K562 (cell line): ENCODE results near the gene GRWD1. TPM values are rescaled to one million over a fixed set of nuclear protein-coding genes. Genes with fewer than 3 reads are reported as not detected.

Experiments used
- BRD9 ChIP-seq: fragments of 450-650 bp; IDR thresholded peaks from 2 replicates; pipeline ENCODE4 v1.6.1; 2018; ENCODE audit warnings: low read depth; ENCODE audit not compliant: partially characterized antibody
- HCFC1 ChIP-seq: IDR thresholded peaks from 2 replicates; pipeline ENCODE4 v1.6.1; 2012; ENCODE audit warnings: low read depth, low read length, improper control_type of control experiment
- HDGF ChIP-seq: fragments of 450-650 bp; IDR thresholded peaks from 2 replicates; pipeline ENCODE4 v1.6.1; 2016
- NBN ChIP-seq: fragments of 450-650 bp; IDR thresholded peaks from 2 replicates; pipeline ENCODE4 v1.6.1; 2016; ENCODE audit warnings: low read depth, mild to moderate bottlenecking
- NONO ChIP-seq, 2 experiments: fragments of 200-400 bp in 1 of 2; fragments of 450-650 bp in 1 of 2; formaldehyde crosslinking in 1 of 2; IDR thresholded peaks; 2 replicates each; pipeline ENCODE4 v1.6.1; 2017; ENCODE audit warnings: low read depth in 2 of 2, mild to moderate bottlenecking in 2 of 2, moderate library complexity in 2 of 2, low read length in 1 of 2
- OTX1 ChIP-seq: fragments of 450-650 bp; formaldehyde crosslinking; IDR thresholded peaks from 2 replicates; pipeline ENCODE4 v1.4.0; 2022; ENCODE audit warnings: mild to moderate bottlenecking
- TBL1XR1 ChIP-seq, 2 experiments: IDR thresholded peaks; 2 replicates each; pipeline ENCODE4 v1.6.1; 2012; ENCODE audit warnings: improper control_type of control experiment in 2 of 2, low read length in 2 of 2, mild to moderate bottlenecking in 1 of 2
- TCF7L2 ChIP-seq: fragments of 150-350 bp; IDR thresholded peaks from 2 replicates; pipeline ENCODE4 v1.6.1; 2016; ENCODE audit warnings: low read depth, mild to moderate bottlenecking, low read length, moderate library complexity
- TFE3 ChIP-seq: fragments of 450-650 bp; formaldehyde crosslinking; IDR thresholded peaks from 2 replicates; pipeline ENCODE4 v1.4.0; 2020; ENCODE audit warnings: mild to moderate bottlenecking, mixed read lengths
- YY1 ChIP-seq, 3 experiments: IDR thresholded peaks; 2 replicates each; pipeline ENCODE4 v1.6.1; 2011; ENCODE audit warnings: low read length in 2 of 3, mild to moderate bottlenecking in 2 of 3, moderate library complexity in 2 of 3, borderline replicate concordance in 1 of 3, control low read depth in 1 of 3, low read depth in 1 of 3; ENCODE audit not compliant: insufficient read depth in 3 of 3, insufficient replicate concordance in 2 of 3, control insufficient read depth in 1 of 3, insufficient read length in 1 of 3; ENCODE audit errors: extremely low read depth in 1 of 3
- ZNF639 ChIP-seq, 2 experiments: fragments of 200-800 bp in 1 of 2; sonication (Bioruptor generic) in 1 of 2; sonication (generic) in 1 of 2; formaldehyde crosslinking in 1 of 2; IDR thresholded peaks in 1 of 2; conservative IDR thresholded peaks in 1 of 2; 2 replicates each; pipeline versions ENCODE4 v1.5.0 to v1.6.1; 2016 to 2020; ENCODE audit warnings: missing compliant biosample characterization in 1 of 2, missing genetic modification characterization in 1 of 2, missing genetic modification reagents in 1 of 2
- ZNF766 ChIP-seq: fragments of 200-800 bp; sonication (Bioruptor generic); conservative IDR thresholded peaks from 2 replicates; pipeline ENCODE4 v1.6.1; 2016; ENCODE audit warnings: missing genetic modification characterization, missing compliant biosample characterization
- polyA plus RNA-seq, 8 experiments: library from polyadenylated mRNA; depleted of rRNA in 4 of 8; stranded (reverse) in 5 of 8; unstranded in 3 of 8; fragments of >200 nt; fragmentation: Nextera tagmentation in 2 of 8; fragmentation: Illumina TruSeq in 1 of 8; extraction: Ambion mirVana in 2 of 8; extraction: Trizol in 1 of 8; gene quantifications; 2 replicates each; pipeline versions ENCODE4 v1.2.1 to v1.2.3, GENCODE V29; 2011 to 2014; ENCODE audit warnings: inconsistent platforms in 1 of 8, missing spikeins in 1 of 8
- total RNA-seq, 7 experiments: library from RNA; depleted of rRNA in 6 of 7; stranded (reverse); fragments of >200 nt in 6 of 7; fragmentation: Illumina TruSeq in 2 of 7; extraction: Trizol in 2 of 7; gene quantifications; 2 replicates each; pipeline versions ENCODE4 v1.2.1 to v1.2.3, GENCODE V29; 2011 to 2021; ENCODE audit warnings: low replicate concordance in 1 of 7
- TF ChIP-seq, protein P1 (sequence below), 2 experiments: fragments of 150-350 bp in 1 of 2; IDR thresholded peaks; 2 replicates each; pipeline ENCODE4 v1.6.1; 2012 to 2016; ENCODE audit warnings: low read depth in 2 of 2, low read length in 2 of 2, mild to moderate bottlenecking in 1 of 2, moderate library complexity in 1 of 2
- TF ChIP-seq, protein P2 (sequence below): fragments of 450-650 bp; formaldehyde crosslinking; IDR thresholded peaks from 2 replicates; pipeline ENCODE4 v1.4.0; 2022; ENCODE audit warnings: missing genetic modification characterization
- TF ChIP-seq, protein P3 (sequence below): IDR thresholded peaks from 2 replicates; pipeline ENCODE4 v1.6.1; 2014; ENCODE audit warnings: antibody characterized with exemption

Gene GRWD1
- total and polyA plus RNA-seq, 9 of the 15 experiments (the other 6 are each of a cell fraction or from before 2014, with no cell fraction given): 1.5 to 87.2 (median 24.5) TPM

DNA sequence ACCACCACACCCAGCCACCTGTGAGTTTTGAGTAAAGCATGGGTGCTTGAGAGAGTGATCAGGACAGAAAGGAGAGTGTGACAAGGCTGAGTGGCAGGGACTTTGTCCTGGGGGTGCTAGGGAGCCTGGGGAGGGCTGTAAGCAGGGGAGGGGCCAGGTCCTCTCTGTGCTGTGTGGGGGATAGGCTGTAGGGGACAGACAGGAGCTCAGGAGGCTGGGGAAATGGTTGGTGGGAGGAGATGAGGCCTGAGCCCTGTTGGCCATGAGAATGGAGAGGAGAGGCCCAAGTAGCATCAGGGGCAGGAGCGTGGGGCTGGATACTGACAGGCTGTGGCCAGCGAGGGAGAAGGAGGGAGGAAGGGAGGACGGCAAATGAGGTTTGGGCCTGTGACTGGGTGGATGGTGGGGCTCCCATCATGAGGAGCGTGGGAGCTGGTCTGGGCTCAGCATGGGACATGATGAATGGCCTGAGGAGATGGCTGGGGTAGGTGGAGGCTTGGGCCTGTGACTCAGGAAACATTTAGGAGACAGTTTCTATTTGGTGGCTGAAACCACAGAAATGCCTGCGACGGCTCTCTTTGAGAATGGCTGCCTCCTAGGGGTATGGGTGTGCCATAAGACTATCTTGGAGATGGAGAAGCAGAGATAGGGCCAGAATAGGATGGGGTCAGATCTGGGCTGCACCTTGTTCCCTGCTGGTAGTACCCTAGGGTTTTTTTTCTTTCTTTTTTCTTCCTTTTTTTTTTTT is 27.3 kb upstream of the GRWD1 start (continued):
- TF ChIP-seq, protein P1, sequence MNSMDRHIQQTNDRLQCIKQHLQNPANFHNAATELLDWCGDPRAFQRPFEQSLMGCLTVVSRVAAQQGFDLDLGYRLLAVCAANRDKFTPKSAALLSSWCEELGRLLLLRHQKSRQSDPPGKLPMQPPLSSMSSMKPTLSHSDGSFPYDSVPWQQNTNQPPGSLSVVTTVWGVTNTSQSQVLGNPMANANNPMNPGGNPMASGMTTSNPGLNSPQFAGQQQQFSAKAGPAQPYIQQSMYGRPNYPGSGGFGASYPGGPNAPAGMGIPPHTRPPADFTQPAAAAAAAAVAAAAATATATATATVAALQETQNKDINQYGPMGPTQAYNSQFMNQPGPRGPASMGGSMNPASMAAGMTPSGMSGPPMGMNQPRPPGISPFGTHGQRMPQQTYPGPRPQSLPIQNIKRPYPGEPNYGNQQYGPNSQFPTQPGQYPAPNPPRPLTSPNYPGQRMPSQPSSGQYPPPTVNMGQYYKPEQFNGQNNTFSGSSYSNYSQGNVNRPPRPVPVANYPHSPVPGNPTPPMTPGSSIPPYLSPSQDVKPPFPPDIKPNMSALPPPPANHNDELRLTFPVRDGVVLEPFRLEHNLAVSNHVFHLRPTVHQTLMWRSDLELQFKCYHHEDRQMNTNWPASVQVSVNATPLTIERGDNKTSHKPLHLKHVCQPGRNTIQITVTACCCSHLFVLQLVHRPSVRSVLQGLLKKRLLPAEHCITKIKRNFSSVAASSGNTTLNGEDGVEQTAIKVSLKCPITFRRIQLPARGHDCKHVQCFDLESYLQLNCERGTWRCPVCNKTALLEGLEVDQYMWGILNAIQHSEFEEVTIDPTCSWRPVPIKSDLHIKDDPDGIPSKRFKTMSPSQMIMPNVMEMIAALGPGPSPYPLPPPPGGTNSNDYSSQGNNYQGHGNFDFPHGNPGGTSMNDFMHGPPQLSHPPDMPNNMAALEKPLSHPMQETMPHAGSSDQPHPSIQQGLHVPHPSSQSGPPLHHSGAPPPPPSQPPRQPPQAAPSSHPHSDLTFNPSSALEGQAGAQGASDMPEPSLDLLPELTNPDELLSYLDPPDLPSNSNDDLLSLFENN (IDR thresholded peaks at IDR 0.05; ENCODE audit: low read depth in 2 of 2, low read length in 2 of 2): no peak
- TF ChIP-seq NONO (IDR thresholded peaks at IDR 0.05; ENCODE audit: low read depth in 2 of 2, low read length in 1 of 2) (no peak), HDGF (peak; percentile 87; the same call in 1 of the 2 replicates), OTX1 (CRISPR knock-in tag) (peak; percentile 7; the same call in 1 of the 2 replicates), HCFC1 (peak; percentile 26; the same call in 1 of the 2 replicates), NBN (0 out of 2 replicates have a peak, but pooled peaks have one; percentile 56), ZNF766 (peak; percentile 71), YY1 (IDR thresholded peaks at IDR 0.05; ENCODE audit: borderline replicate concordance in 1 of 3, control insufficient read depth in 1 of 3, extremely low read depth in 1 of 3, insufficient read depth in 3 of 3, insufficient read length in 1 of 3, insufficient replicate concordance in 2 of 3, low read depth in 1 of 3, low read length in 2 of 3) (peak in 1 of 3 experiments; percentile 60), TCF7L2 (no peak), TFE3 (CRISPR knock-in tag) (no peak), ZNF639 (CRISPR knock-in tag; conservative IDR thresholded peaks at IDR 0.05 in 1 of 2, IDR thresholded peaks at IDR 0.05 in 1 of 2) (peak in 1 of 2 experiments; percentile 64; a peak in 2 of 4 replicates), BRD9 (no peak), TBL1XR1 (IDR thresholded peaks at IDR 0.05; ENCODE audit: low read length in 2 of 2) (no peak)
- TF ChIP-seq, protein P2, sequence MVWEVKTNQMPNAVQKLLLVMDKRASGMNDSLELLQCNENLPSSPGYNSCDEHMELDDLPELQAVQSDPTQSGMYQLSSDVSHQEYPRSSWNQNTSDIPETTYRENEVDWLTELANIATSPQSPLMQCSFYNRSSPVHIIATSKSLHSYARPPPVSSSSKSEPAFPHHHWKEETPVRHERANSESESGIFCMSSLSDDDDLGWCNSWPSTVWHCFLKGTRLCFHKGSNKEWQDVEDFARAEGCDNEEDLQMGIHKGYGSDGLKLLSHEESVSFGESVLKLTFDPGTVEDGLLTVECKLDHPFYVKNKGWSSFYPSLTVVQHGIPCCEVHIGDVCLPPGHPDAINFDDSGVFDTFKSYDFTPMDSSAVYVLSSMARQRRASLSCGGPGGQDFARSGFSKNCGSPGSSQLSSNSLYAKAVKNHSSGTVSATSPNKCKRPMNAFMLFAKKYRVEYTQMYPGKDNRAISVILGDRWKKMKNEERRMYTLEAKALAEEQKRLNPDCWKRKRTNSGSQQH: 0 out of 2 replicates have a peak, but pooled peaks have one; percentile 56
- TF ChIP-seq, protein P3, sequence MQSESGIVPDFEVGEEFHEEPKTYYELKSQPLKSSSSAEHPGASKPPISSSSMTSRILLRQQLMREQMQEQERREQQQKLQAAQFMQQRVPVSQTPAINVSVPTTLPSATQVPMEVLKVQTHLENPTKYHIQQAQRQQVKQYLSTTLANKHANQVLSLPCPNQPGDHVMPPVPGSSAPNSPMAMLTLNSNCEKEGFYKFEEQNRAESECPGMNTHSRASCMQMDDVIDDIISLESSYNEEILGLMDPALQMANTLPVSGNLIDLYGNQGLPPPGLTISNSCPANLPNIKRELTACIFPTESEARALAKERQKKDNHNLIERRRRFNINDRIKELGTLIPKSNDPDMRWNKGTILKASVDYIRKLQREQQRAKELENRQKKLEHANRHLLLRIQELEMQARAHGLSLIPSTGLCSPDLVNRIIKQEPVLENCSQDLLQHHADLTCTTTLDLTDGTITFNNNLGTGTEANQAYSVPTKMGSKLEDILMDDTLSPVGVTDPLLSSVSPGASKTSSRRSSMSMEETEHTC: peak; percentile 43; the same call in 1 of the 2 replicates
